Activated T-cell treated with anti-CD3 and anti-CD28 coated beads, Interleukin-2, amount 50 U/mL, for 24 hours (primary cell): ENCODE data around the gene NATD1.

Experiments used
- DNase-seq: peaks from one replicate; pipeline ENCODE4 v3.0.0-alpha.2; 2020
- H3K27ac Mint-ChIP-seq: 2 replicates; pipeline ENCODE4 v1.8.0; 2020; ENCODE audit warnings: mild to moderate bottlenecking, mixed read lengths
- H3K27me3 Mint-ChIP-seq: 2 replicates; pipeline ENCODE4 v1.8.0; 2020; ENCODE audit warnings: mixed read lengths
- H3K36me3 Mint-ChIP-seq: 2 replicates; pipeline ENCODE4 v1.8.0; 2020; ENCODE audit warnings: low read depth, mixed read lengths
- H3K4me1 Mint-ChIP-seq: 2 replicates; pipeline ENCODE4 v1.8.0; 2020; ENCODE audit warnings: low read depth, mixed read lengths
- H3K4me3 Mint-ChIP-seq: 2 replicates; pipeline ENCODE4 v1.8.0; 2020; ENCODE audit warnings: mild to moderate bottlenecking, moderate library complexity, mixed read lengths
- H3K9me3 Mint-ChIP-seq: 2 replicates; pipeline ENCODE4 v1.8.0; 2020; ENCODE audit warnings: mixed read lengths

NATD1 gene

GRCh38 chr17:21249920-21250703, 3.1 kb downstream of the NATD1 start:
- H3K9me3 Mint-ChIP-seq, result no peaks in the 10 kb centered on the region

GRCh38 chr17:21249086-21249795, 4.0 kb downstream of the NATD1 start:
- no peaks in the 10 kb centered on the region for H3K36me3 Mint-ChIP-seq
- H3K4me3 Mint-ChIP-seq, result no peak overlapping the region
- no peak overlapping the region for H3K27ac Mint-ChIP-seq
- no peaks in the 10 kb centered on the region for H3K9me3 Mint-ChIP-seq
- peaks cover 21% of the 10 kb centered on the region for H3K4me1 Mint-ChIP-seq
- DNase-seq, result no peak
- no peaks in the 10 kb centered on the region for H3K27me3 Mint-ChIP-seq

More at GRCh38 chr17:21249920-21250703, 3.1 kb downstream of the NATD1 start:
- Mint-ChIP-seq H3K4me1 (peaks cover 21% of the 10 kb centered on the region), H3K4me3 (no peak overlapping the region), H3K27me3 (no peaks in the 10 kb centered on the region), H3K27ac (no peak overlapping the region), H3K36me3 (no peaks in the 10 kb centered on the region)
- DNase-seq, result no peak

GRCh38 chr17:21248500-21248899, 4.7 kb downstream of the NATD1 start:
- no peak overlapping the region for H3K4me3 Mint-ChIP-seq
- H3K4me1 Mint-ChIP-seq, result peaks cover 13% of the 10 kb centered on the region
- no peak overlapping the region for H3K27ac Mint-ChIP-seq
- H3K36me3 Mint-ChIP-seq, result no peaks in the 10 kb centered on the region
- H3K27me3 Mint-ChIP-seq, result no peaks in the 10 kb centered on the region
- H3K9me3 Mint-ChIP-seq, result no peaks in the 10 kb centered on the region
- no peak for DNase-seq

- H3K4me1 Mint-ChIP-seq, result peaks cover 11% of the 10 kb centered on the region
- H3K9me3 Mint-ChIP-seq, result no peaks in the 10 kb centered on the region
- H3K27ac Mint-ChIP-seq, result no peak overlapping the region
- no peak overlapping the region for H3K4me3 Mint-ChIP-seq
- no peak for DNase-seq
- no peaks in the 10 kb centered on the region for H3K36me3 Mint-ChIP-seq
- no peaks in the 10 kb centered on the region for H3K27me3 Mint-ChIP-seq
These were observed 5.5 kb downstream of the NATD1 start for GRCh38 chr17:21247552-21248258.

GRCh38 chr17:21246698-21247097, 6.5 kb downstream of the NATD1 start:
- H3K27ac Mint-ChIP-seq, result no peak overlapping the region
- no peaks in the 10 kb centered on the region for H3K27me3 Mint-ChIP-seq
- H3K4me1 Mint-ChIP-seq, result peaks cover 4% of the 10 kb centered on the region
- H3K36me3 Mint-ChIP-seq, result no peaks in the 10 kb centered on the region
- H3K4me3 Mint-ChIP-seq, result no peak overlapping the region
- DNase-seq, result no peak
- no peaks in the 10 kb centered on the region for H3K9me3 Mint-ChIP-seq

- Mint-ChIP-seq H3K27ac (peak overlapping the region; percentile 26), H3K4me1 (peaks cover 3% of the 10 kb centered on the region), H3K36me3 (no peaks in the 10 kb centered on the region), H3K27me3 (no peaks in the 10 kb centered on the region), H3K4me3 (no peak overlapping the region), H3K9me3 (no peaks in the 10 kb centered on the region)
- DNase-seq, result no peak
These were observed 7.5 kb downstream of the NATD1 start for GRCh38 chr17:21245639-21246084.

GRCh38 chr17:21243516-21244303, 9.5 kb downstream of the NATD1 start:
- Mint-ChIP-seq H3K27ac (no peak overlapping the region), H3K4me1 (peaks cover 3% of the 10 kb centered on the region), H3K9me3 (no peaks in the 10 kb centered on the region), H3K4me3 (no peak overlapping the region), H3K36me3 (no peaks in the 10 kb centered on the region), H3K27me3 (no peaks in the 10 kb centered on the region)
- no peak for DNase-seq

GRCh38 chr17:21242780-21243515, 10.3 kb downstream of the NATD1 start:
- no peak for DNase-seq
- H3K36me3 Mint-ChIP-seq, result no peaks in the 10 kb centered on the region
- peaks cover 3% of the 10 kb centered on the region for H3K4me1 Mint-ChIP-seq
- no peak overlapping the region for H3K4me3 Mint-ChIP-seq
- no peak overlapping the region for H3K27ac Mint-ChIP-seq
- H3K9me3 Mint-ChIP-seq, result no peaks in the 10 kb centered on the region
- no peaks in the 10 kb centered on the region for H3K27me3 Mint-ChIP-seq

GRCh38 chr17:21242026-21242697, 11.0 kb downstream of the NATD1 start:
- DNase-seq, result no peak
- H3K9me3 Mint-ChIP-seq, result no peaks in the 10 kb centered on the region
- H3K36me3 Mint-ChIP-seq, result no peaks in the 10 kb centered on the region
- no peak overlapping the region for H3K4me3 Mint-ChIP-seq
- H3K4me1 Mint-ChIP-seq, result peaks cover 3% of the 10 kb centered on the region
- no peak overlapping the region for H3K27ac Mint-ChIP-seq
- H3K27me3 Mint-ChIP-seq, result no peaks in the 10 kb centered on the region

GRCh38 chr17:21241564-21241963, 11.6 kb downstream of the NATD1 start:
- no peak overlapping the region for H3K4me3 Mint-ChIP-seq
- no peak for DNase-seq
- no peaks in the 10 kb centered on the region for H3K27me3 Mint-ChIP-seq
- no peaks in the 10 kb centered on the region for H3K36me3 Mint-ChIP-seq
- no peak overlapping the region for H3K27ac Mint-ChIP-seq
- H3K4me1 Mint-ChIP-seq, result peaks cover 3% of the 10 kb centered on the region
- H3K9me3 Mint-ChIP-seq, result no peaks in the 10 kb centered on the region

GRCh38 chr17:21240369-21241055, 12.7 kb downstream of the NATD1 start:
- no peak overlapping the region for H3K27ac Mint-ChIP-seq
- no peaks in the 10 kb centered on the region for H3K4me1 Mint-ChIP-seq
- H3K27me3 Mint-ChIP-seq, result no peaks in the 10 kb centered on the region
- H3K4me3 Mint-ChIP-seq, result no peak overlapping the region
- no peaks in the 10 kb centered on the region for H3K36me3 Mint-ChIP-seq
- H3K9me3 Mint-ChIP-seq, result no peaks in the 10 kb centered on the region
- DNase-seq, result no peak

GRCh38 chr17:21239680-21240368, 13.4 kb downstream of the NATD1 start:
- H3K4me3 Mint-ChIP-seq, result no peak overlapping the region
- H3K36me3 Mint-ChIP-seq, result no peaks in the 10 kb centered on the region
- no peaks in the 10 kb centered on the region for H3K27me3 Mint-ChIP-seq
- H3K9me3 Mint-ChIP-seq, result no peaks in the 10 kb centered on the region
- no peak for DNase-seq
- no peak overlapping the region for H3K27ac Mint-ChIP-seq
- no peaks in the 10 kb centered on the region for H3K4me1 Mint-ChIP-seq
